Nephron progenitor cell (in vitro differentiated cells): ENCODE data around the gene RHBDL1.

Experiments used
- DNase-seq: peaks from one replicate; pipeline ENCODE4 v3.0.0; 2021
- H3K27ac Mint-ChIP-seq: 2 replicates; pipeline ENCODE4 v1.8.0; 2021; ENCODE audit warnings: mild to moderate bottlenecking, moderate library complexity, mixed read lengths
- H3K27me3 Mint-ChIP-seq: 2 replicates; pipeline ENCODE4 v1.8.0; 2021; ENCODE audit warnings: mild to moderate bottlenecking, low read depth, mixed read lengths; ENCODE audit not compliant: poor library complexity
- H3K36me3 Mint-ChIP-seq: 2 replicates; pipeline ENCODE4 v1.8.0; 2021; ENCODE audit warnings: low read depth, mixed read lengths
- H3K4me1 Mint-ChIP-seq: 2 replicates; pipeline ENCODE4 v1.8.0; 2021; ENCODE audit warnings: mixed read lengths
- H3K4me3 Mint-ChIP-seq: 2 replicates; pipeline ENCODE4 v1.8.0; 2021; ENCODE audit warnings: mild to moderate bottlenecking, moderate library complexity, mixed read lengths
- H3K9me3 Mint-ChIP-seq: 2 replicates; pipeline ENCODE4 v1.8.0; 2021; ENCODE audit warnings: mild to moderate bottlenecking, moderate library complexity, mixed read lengths
- TF ChIP-seq, protein P1 (sequence below): fragments of 200-600 bp; sonication (generic); IDR thresholded peaks from 2 replicates; pipeline ENCODE4 v1.5.0; 2021; ENCODE audit warnings: antibody characterized with exemption

Gene RHBDL1

GRCh38 chr16:659618-660017 is 15.9 kb upstream of the RHBDL1 start:
- Mint-ChIP-seq H3K9me3 (no peaks in the 10 kb centered on the region), H3K36me3 (no peaks in the 10 kb centered on the region), H3K27ac (no peak overlapping the region), H3K27me3 (no peaks in the 10 kb centered on the region), H3K4me3 (no peak overlapping the region), H3K4me1 (peaks cover 7% of the 10 kb centered on the region)
- no peak for DNase-seq
- TF ChIP-seq, protein P1, sequence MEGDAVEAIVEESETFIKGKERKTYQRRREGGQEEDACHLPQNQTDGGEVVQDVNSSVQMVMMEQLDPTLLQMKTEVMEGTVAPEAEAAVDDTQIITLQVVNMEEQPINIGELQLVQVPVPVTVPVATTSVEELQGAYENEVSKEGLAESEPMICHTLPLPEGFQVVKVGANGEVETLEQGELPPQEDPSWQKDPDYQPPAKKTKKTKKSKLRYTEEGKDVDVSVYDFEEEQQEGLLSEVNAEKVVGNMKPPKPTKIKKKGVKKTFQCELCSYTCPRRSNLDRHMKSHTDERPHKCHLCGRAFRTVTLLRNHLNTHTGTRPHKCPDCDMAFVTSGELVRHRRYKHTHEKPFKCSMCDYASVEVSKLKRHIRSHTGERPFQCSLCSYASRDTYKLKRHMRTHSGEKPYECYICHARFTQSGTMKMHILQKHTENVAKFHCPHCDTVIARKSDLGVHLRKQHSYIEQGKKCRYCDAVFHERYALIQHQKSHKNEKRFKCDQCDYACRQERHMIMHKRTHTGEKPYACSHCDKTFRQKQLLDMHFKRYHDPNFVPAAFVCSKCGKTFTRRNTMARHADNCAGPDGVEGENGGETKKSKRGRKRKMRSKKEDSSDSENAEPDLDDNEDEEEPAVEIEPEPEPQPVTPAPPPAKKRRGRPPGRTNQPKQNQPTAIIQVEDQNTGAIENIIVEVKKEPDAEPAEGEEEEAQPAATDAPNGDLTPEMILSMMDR: no peak

- H3K9me3 Mint-ChIP-seq: no peaks in the 10 kb centered on the region
- H3K36me3 Mint-ChIP-seq: no peaks in the 10 kb centered on the region
- TF ChIP-seq, protein P1: no peak
- H3K27ac Mint-ChIP-seq: no peak overlapping the region
- H3K4me3 Mint-ChIP-seq: no peak overlapping the region
- H3K4me1 Mint-ChIP-seq: peaks cover 7% of the 10 kb centered on the region
- H3K27me3 Mint-ChIP-seq: no peaks in the 10 kb centered on the region
- DNase-seq: no peak
These were observed 15.4 kb upstream of the RHBDL1 start for GRCh38 chr16:660132-660458.

DNA sequence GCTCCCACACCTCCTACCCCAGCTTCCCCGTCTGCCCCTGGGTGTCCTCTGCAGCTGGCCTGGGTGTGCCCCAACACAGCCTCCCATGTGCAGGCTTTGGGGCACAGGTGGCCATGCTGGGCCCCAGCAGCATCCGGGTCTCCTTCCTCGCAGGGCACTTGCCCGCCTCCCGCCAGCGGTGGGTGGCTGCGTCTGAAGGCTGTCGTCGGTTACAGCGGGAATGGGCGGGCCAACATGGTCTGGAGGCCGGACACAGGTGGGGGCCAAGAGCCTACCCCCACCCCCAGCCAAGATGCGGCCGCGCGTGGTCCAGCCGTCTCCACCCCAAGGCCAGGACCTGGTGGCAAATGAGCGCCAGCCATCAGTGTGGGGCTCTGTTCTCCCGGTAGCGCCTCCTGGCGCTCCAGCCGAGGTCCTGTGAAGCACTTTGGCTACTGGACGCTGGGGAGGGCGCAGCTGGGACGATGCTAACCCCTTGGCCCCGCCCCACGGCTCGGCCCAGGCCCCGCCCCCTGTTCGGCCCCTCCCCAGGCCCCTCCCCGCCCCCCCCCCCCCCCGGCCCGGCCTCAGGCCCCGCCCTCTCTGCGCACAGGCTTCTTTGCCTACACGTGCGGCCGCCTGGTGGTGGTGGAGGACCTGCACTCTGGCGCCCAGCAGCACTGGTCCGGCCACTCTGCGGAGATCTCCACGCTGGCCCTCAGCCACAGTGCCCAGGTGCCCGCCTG is 14.8 kb upstream of the RHBDL1 start:
- Mint-ChIP-seq H3K4me1 (peaks cover 7% of the 10 kb centered on the region), H3K27ac (no peak overlapping the region), H3K36me3 (no peaks in the 10 kb centered on the region), H3K9me3 (no peaks in the 10 kb centered on the region), H3K27me3 (no peaks in the 10 kb centered on the region), H3K4me3 (no peak overlapping the region)
- DNase-seq: peak; percentile 88
- TF ChIP-seq, protein P1: peak; percentile 47

- H3K36me3 Mint-ChIP-seq: no peaks in the 10 kb centered on the region
- TF ChIP-seq, protein P1: no peak
- H3K27me3 Mint-ChIP-seq: no peaks in the 10 kb centered on the region
- H3K27ac Mint-ChIP-seq: peak overlapping the region; percentile 51
- H3K4me1 Mint-ChIP-seq: peaks cover 7% of the 10 kb centered on the region
- H3K4me3 Mint-ChIP-seq: no peak overlapping the region
- no peak for DNase-seq
- H3K9me3 Mint-ChIP-seq: no peaks in the 10 kb centered on the region
These were observed 14.2 kb upstream of the RHBDL1 start for GRCh38 chr16:661184-661821.

- Mint-ChIP-seq H3K4me1 (peaks cover 7% of the 10 kb centered on the region), H3K9me3 (no peaks in the 10 kb centered on the region), H3K27ac (no peak overlapping the region), H3K4me3 (no peak overlapping the region), H3K27me3 (no peaks in the 10 kb centered on the region), H3K36me3 (no peaks in the 10 kb centered on the region)
- TF ChIP-seq, protein P1: no peak
- no peak for DNase-seq
These were observed 13.4 kb upstream of the RHBDL1 start for GRCh38 chr16:662095-662494.

- H3K4me1 Mint-ChIP-seq: peaks cover 9% of the 10 kb centered on the region
- TF ChIP-seq, protein P1: no peak
- no peak overlapping the region for H3K27ac Mint-ChIP-seq
- H3K4me3 Mint-ChIP-seq: no peak overlapping the region
- no peaks in the 10 kb centered on the region for H3K36me3 Mint-ChIP-seq
- no peaks in the 10 kb centered on the region for H3K9me3 Mint-ChIP-seq
- no peak for DNase-seq
- no peaks in the 10 kb centered on the region for H3K27me3 Mint-ChIP-seq
These were observed 12.9 kb upstream of the RHBDL1 start for GRCh38 chr16:662597-662996.
